HG03045 (cell line): ENCODE data around the gene TCF4.

Experiments
- ATAC-seq: cut with Tn5 transposase; IDR thresholded peaks from one replicate; pipeline ENCODE4 v1.9.1; 2021; ENCODE audit warnings: mild to moderate bottlenecking, moderate library complexity; ENCODE audit not compliant: unreplicated experiment

Gene TCF4

DNA sequence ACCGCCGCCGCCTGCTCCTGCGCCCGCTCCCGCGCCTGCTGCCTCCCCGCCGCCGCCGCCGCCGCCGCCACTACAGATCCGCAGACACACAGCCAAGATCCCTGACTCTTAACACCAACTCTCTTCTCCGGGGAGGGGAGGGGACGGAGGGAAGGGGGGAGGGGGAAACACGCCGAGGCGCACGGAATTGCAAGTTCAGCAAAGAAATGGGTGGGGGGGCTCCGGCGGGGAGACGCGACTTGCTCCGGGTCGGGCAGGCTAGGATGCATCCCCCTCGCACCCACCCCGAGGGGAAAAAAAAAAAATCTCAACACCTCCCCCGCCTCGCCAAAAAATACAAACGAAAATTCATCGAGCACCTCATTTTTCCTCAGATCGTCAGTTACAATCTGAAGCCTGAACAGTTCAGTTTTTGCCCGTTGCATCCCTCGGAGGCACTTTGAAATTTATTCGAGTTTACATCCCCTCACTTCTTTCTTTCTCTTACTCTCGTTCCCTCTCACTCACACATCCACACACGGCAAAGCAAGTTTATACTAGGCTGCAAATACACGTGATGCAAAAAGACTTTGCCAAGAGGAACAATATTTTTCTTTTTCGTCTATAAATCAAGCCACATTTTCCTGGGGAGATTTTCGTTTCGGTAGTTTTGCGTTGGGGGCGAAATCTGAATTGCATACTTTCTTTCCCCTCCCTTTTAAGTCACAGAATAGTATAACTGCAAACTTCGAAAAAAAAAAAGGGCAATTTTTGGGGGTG is at the start of gene TCF4:
TCF4 (minus strand) TSS at position 82 of the 759 bp plus-strand sequence. CDS start 1,076 bp downstream, outside the sequence.
- ATAC-seq = no peak

DNA sequence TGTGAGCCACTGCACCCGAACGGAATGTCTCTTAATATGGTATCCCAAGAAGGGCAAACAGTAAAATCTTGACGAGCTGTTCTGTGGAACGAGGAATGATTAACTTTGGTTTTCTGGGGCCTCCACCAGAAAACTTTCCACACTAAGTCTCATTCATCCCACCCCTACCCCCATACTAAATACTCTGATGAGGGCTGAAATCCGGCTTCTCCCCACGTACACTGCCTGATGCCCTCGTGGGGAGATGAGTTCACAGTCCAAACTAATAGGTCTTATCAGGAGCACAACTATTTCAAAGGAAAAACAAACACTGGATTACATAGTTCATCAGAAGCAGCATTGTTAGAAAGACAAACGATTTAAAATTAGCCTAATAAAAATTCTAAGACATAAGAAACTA is 49.2 kb upstream of the TCF4 start:
- ATAC-seq = no peak

DNA sequence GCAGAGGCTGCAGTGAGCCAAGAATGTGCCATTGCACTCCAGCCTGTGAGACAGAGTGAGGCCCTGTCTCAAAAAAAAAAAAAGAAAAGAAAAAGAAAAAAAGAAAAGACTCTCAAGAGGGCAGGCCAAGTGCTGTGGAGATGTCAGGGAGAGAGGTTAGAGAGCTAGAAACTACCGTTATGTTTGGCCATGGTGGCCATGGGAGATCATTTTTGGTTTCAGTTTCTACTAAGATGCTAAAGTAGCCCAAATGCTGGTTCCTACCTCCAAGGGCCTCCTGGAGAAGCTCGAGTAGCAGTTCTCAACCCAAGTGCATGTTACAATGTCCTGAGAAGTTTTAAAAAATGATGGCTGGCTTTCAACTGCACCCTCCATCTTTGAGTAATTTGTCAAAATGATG is 47.4 kb upstream of the TCF4 start:
- ATAC-seq = no peak

DNA sequence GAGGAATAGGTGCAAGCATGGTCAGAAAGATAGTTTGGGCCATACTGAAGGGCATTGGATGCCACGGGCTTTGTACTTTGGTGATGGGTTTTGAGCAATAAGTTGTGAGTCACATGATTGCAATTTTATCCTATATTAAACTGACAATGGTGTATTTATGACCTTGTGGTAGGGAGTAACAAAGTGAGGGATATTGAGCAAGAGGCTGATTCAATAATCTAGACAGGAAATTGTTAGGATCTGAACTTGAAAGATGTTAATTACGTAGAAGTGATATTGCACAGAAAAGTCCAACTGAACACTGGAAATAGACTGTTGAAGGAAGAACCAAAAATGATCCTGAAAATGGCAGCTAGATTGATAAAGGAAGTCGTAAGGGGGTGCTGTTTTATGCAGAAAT is 46.6 kb upstream of the TCF4 start:
- ATAC-seq = no peak

DNA sequence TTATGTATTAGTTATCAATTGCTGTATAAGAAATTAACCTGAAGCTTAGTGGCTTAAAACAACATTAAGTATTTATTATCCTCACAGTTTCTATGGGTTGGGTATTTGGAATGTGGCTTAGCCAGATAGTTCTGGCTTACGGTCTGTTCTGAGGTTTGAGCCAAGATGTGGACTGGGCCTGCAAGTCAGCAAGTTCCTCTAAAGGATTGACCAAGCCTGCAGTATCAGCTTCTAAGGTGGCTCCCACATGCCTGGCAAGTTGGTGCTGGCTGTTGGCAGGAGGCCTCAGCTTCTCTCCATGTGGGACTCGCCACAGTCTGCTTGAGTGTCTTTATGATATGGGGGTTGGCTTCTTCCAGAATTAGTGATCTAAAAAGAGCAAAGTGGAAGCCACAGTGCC is 45.0 kb upstream of the TCF4 start:
- ATAC-seq = no peak

DNA sequence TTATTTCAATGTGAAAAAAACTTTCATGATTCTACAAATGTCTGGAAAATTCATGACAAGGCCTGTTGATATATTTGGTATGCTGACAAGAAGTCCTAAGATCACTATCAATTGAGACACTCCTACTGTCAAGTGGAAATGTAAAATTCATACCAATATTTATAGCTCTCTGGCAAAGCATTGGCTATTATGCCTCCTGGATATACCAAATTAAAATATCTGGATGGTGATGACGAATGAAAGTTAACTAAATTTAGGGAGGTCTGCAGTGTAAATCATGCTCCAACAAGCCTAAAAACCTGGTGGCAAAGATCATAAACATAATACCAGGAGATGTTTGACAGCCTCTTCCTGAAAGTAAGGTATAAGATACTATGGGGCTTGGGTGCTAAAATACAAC is 41.1 kb upstream of the TCF4 start:
- no peak for ATAC-seq

DNA sequence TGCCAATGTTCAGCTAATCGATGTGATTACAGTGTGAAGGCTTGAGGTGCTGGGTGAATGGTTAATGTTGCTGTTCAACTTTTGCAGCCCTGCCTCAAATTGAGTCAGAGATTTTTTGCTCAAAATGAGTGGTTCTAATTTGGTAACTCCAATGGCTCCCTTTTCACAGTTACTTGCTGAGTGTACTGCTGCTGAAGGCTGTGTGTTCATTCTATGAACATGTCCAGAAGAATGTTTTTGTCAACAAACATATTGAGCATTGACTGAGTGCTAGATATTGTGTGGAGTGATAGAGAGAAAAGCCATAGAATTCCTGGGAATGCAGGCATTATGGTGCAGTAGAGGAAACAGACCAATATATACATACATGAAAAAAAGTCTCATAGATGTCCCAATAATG is 39.0 kb upstream of the TCF4 start:
- no peak for ATAC-seq

DNA sequence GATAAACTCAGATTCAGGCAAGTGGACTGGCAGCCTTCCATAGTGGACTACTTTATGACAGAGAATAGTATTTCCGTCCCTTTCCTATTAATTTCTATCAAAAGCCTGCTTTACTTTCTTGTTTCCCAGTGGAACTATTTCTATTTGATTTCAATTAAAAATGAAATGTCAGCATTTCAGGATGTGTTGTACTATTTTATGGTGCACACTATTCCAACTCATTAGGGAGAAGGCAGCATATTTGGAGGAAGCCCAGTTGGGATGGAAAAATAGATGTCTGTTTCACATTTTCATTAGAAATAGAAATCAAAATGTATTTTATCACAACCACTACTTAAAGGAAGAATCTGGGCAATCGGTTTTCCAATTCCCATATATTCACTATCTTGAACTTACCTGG is 37.9 kb upstream of the TCF4 start:
- no peak for ATAC-seq

DNA sequence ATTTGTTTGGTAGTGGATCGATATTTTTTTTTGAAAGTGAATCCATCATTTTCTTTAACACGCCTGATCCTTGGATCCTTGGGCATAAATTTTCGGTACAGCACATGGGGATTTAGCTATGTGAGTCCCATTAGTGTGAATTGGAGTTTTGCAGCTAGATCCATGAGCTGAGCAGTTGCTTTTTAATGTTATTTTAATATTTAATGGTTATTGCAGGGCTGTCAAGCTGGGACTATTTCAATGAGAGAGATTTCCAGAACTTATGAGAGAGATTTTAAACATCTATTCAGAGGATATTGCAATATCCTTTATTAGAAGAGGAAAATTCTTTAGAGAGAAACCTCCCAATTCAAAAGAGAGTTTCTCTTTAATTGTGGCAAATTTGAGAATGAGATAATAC is 35.6 kb upstream of the TCF4 start:
- ATAC-seq = no peak

DNA sequence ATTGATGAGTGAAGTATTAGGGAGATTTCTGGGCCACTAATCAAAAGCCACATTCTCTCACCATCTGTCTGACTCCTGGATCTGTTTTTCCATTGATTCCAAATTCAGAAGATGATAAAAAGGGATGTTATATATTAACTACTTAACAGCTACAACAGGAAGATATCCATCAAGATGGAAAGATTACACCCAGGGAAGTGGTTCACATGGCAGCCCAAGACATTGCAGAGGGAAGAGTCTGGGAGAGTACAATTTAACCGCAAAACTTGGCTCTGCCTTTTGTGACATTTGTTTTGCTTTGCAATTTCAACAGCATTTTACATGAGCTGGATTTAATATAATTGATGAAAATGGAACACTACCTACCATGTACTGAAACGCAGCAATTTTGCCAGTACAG is 22.5 kb upstream of the TCF4 start:
- no peak for ATAC-seq

DNA sequence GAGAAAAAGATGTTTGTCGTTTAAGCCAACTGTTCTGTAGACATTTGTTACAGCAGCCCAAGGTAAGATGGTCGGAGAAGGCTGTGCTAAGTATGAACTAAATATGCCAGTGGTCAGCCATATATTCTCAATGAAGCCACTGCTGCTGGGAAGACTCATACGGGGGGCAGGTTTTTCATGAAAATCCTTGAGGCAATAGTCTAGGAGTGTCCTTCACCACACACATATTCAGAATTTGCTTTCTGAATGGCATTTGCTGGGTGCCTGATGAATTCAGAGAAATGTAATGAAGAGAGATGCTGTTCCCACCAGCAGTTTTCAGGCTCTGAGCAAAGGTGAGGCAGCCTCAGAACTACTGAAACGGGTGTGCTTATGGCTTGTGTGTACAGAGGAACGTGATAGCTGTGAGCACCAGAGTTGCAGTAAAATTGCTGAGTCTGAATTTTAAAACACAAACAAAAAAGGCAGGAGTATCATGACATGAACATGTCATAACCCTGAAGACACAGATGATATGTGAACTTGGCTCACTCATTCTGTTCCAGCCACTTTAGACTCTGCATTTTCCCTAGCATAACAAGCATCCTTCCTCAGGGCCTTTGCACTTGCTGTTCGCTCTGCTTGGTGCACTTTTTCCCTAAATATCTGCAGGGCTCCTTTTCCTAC is 21.3 kb upstream of the TCF4 start:
- no peak for ATAC-seq

DNA sequence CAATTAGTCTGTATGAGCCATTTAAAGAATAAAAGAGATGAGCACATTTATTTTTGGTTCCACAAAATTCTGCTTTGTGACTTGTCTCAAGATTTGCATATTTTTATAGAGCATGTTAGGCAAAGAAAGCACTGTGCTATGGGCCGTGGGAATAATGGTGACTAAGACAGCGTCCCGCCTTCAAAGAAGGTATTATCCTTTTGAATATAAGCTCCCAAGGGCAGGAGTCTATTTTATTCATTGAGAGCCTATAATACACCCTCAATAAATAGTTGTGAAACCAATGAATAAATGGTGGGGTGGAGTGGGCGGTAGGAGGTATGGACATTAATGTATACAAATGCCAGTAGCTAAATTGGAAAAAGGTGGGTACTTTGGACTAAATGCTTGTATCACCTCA is 20.5 kb upstream of the TCF4 start:
- no peak for ATAC-seq

DNA sequence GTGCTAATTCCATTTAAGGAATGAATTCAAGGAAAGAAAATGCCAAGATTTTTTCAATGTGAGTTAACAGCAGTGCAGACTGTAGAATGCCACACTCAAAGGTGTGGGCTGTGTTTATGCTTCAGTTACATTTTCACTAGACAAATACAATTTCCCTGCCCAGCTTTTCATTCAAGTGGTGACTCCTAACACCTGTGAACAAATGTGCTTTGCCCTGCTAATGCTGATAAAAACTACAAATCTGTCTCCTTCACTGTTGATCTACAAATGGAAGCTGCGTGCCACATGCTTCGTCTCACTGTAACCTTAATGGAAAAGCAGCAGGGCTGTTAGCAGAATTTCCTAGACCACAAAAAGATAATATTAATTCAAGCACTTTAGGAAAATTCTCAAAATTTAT is 19.8 kb upstream of the TCF4 start:
- ATAC-seq = no peak

DNA sequence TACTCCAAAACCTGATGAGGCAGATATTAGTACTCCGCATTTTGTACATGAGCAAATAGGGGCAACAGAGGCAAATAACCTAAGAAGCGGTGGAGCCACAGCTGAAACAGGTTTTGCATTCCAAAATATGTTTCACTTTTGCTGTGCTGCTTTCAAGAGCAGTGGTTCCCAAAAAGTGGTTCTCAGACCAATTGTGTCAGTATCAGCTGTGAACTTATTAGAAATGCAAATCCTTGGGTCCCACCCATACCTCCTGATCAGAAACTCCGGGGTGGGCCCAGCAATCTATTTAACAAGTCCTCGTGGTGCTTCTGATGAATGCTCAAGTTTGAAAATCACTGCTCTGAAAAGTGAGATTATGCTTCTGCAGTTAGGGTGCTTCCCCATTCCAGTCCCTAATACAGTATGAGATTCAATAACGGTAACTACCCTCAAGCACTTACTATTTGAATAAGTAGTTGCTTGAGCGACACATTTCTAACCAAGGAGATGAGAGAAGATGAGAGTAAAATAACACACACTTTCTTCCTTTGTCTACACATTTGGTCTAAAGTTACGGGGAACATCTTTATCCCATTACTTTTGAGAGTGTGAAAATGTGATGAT is 17.8 kb upstream of the TCF4 start:
- ATAC-seq = peak; percentile 81

DNA sequence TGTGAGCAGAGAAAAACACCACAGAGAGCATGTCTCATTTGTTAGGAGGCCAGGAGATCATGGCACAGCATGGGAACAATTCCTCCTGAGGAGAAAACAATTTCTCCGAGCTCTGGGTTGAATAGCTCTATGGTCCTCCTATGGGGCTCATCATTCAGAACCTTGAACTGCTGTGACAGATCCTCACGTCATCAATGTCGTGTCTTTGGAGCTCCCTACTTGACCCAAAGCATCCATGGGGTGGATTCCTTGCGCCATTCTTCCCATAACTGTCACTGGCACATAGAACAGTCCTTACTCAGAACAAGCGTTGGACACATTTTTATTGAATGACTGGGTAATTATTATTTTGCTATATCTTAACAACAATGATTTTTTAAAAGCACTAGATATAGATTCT is 15.8 kb upstream of the TCF4 start:
- ATAC-seq = no peak

DNA sequence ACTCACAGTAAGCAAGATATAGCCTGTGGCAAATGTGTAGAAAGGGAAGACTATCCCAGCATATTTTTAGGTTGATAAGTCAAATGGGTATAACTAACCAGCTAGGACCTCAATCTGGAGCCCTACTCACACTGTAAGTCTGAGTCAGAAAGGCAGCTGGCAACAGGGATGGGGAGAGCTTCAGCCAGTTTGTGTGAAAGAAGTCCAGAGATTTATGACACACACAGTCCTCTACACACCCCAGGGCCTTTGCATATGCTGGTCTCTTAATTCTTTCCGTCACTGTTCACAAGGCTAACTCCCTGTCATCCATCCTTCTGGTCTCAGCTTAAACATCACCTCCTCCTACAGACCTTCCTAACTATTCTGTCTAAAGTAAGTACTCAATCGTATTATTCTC is 5.9 kb upstream of the TCF4 start:
- no peak for ATAC-seq

DNA sequence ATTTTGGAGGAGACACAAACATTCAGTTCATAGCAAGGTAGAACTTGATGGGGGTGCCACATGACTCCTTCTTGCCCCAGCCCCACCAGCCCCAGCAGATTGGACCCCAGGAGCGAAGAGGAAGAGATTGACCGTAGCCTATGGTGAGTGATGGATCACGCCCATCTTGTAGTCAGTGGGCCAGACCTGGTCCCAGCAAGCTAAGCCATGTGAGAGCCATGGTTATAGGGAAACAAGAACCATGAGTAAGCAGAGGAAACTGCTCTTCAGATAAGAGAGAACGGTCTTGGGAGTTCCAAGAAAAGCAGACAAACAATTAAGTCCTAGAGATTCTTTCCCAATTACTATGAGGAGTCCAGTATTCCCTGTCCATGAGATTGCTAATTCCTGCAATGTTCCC is 4.6 kb upstream of the TCF4 start:
- no peak for ATAC-seq

DNA sequence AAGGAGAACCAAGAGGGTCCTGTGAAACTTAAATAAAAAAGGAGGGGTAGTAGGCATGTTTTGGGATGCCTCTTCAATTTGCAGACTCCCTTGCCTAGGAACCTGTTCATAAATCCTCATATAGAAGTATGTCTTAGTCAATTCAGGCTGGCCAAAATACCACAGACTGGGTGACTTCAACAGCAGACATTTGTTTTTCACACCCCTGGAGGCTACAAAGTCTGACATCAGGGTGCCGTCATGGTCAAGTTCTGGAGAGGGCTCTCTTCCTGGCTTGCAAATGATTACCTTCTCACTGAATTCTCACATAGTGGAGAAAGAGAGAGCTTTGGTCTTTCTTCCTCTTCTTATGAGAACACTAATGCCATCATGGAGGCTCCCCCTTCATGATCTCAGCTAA is 4.1 kb upstream of the TCF4 start:
- ATAC-seq = no peak

DNA sequence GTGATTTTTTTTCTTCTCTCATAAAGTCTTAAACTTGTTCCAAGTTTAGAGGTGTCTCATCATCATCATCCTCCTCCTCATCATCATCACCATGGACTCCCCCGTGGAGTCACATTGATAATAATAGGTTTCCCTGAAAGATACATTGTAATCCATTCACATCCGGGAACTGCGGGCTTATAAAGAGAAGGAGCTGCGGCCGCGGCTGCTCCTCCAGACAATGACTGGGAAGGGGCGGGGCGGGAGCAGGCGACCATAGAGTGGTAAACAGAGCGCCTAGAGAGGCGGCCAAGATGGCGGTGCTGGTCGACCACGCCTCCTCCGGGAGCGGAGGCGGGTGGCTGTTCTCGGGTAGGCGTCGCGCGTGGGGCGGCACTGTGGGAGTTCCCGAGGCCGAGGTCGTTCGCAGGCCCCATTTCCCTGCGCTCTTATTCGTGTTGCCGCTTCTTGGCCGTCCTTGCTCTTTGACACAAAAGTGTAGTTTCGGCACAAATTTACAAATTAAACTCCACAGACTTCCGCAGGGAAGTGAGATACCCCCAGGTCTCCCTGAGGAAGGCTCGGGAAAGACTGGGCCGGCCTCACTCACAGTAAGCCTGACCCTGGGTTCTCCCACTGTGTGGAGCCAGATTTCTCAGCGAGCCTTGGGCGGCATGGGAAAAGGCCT is 1.8 kb upstream of the TCF4 start:
- ATAC-seq = peak; percentile 88

DNA sequence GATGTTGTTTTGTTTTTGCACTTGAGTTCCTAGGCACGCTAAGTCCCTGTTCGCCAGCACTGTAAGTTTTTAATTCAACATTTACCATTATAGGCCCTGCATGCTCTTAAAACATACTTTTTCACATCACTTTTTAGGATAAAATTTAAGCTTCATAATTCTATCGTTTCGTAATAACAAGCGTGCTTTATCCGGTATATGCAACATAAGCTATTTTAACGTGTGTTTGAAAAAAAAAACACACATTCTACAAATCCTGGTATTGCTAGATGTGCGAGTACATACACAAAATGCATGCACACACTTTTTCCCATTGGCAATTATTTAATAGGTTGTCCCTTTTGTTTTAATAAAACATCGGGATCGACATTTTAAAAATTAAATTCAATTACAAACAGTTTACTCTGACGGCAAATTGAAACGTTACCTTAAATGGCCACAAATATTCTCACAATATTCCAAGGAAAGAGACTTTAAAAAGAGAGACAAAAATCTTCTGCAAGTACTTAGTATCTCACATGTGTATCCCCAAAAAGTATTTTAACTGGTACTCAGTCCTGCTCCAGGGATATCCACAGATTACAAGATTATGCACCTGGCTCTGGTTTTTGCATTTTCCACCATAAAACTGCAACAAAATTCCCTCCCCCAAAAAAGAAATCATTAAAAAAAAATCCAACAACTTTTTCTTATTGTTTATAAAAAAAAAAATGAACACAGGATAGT is 1.0 kb upstream of the TCF4 start:
- no peak for ATAC-seq

DNA sequence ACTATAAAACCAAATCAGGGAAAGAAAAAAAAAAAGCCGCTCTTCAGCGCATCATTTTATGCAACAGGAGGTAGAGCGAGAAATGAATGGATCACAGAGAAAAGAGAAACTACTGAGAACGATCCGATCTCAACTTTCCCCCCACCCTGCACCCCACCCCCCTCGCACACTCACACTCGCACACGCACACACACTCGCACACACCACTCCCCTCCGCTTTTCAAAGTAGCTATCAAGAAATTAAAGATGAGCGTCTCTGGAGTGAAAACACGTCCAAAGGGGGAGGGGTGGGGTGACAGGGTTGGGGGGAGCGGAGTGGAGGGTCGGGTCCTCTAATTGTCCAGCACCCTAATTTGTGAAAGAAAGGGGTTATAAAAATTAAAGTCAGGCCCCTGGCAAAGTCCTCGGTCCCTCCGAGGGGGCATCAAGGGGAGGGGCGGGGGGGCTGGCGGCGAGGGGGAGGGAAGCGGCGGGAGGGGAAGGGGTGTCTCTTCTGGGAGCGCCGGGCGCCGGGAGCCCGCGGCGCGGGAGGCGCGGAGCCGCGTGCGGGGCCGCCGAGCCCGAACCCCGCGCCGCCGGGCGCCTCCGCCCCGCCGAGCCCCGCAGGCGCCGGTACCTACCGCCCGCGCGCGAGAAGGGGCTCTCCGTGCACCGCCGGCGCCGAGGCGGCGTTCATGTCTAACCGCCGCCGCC is 428 bp downstream of the TCF4 start:
- ATAC-seq = no peak
